Thyroid gland (tissue), 4 donors: ENCODE measurements around the gene CCDC7.

Source experiments
- POLR2A ChIP-seq, 2 donors: fragments of 450-650 bp; IDR thresholded peaks; one replicate each; pipeline ENCODE4 v1.6.1; 2017; ENCODE audit warnings: antibody characterized with exemption in 2 of 2, mild to moderate bottlenecking in 2 of 2, moderate library complexity in 1 of 2
- TF ChIP-seq, protein P1 (sequence below), 6 experiments: fragments of 200-600 bp in 3 of 6; fragments of 450-650 bp in 3 of 6; sonication (generic) in 3 of 6; IDR thresholded peaks; one replicate each; pipeline ENCODE4 v1.5.1; 2016 to 2019; ENCODE audit warnings: antibody characterized with exemption in 6 of 6, mild to moderate bottlenecking in 2 of 6, inconsistent platforms in 1 of 6, moderate library complexity in 1 of 6

DNA sequence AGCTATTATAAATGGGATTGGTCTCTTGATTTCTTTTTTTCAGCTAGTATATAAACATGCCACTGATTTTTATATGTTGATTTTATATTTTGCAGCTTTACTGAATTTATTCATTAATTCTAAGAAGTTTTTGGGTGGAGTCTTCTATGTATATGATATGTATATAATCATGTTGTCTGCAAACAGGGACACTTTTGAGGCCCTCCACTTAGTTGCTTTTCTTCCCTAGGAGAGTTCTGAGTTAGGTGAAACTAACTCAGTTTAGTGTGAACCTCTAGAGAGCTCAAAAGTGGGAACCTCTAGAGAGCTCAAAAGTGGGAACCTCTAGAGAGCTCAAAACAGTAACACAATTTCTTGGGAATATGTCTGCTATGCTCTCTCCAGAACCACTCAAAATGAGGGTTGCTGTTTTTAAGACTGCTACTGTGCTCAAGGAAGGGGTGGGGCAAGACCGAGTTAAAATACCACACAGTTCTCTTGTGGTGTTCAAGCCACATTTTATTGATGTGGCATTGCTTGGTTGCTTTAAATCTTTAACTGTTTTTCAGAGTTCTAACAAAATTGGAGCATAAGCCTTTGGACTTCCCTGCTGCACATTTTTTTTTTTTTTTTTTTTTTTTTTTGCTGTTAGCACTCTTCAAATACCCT, 13.2 kb downstream of the CCDC7 start:
- TF ChIP-seq, protein P1, sequence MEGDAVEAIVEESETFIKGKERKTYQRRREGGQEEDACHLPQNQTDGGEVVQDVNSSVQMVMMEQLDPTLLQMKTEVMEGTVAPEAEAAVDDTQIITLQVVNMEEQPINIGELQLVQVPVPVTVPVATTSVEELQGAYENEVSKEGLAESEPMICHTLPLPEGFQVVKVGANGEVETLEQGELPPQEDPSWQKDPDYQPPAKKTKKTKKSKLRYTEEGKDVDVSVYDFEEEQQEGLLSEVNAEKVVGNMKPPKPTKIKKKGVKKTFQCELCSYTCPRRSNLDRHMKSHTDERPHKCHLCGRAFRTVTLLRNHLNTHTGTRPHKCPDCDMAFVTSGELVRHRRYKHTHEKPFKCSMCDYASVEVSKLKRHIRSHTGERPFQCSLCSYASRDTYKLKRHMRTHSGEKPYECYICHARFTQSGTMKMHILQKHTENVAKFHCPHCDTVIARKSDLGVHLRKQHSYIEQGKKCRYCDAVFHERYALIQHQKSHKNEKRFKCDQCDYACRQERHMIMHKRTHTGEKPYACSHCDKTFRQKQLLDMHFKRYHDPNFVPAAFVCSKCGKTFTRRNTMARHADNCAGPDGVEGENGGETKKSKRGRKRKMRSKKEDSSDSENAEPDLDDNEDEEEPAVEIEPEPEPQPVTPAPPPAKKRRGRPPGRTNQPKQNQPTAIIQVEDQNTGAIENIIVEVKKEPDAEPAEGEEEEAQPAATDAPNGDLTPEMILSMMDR (IDR thresholded peaks at IDR 0.05): no peak
- no peak for TF ChIP-seq POLR2A (IDR thresholded peaks at IDR 0.05)
